ENCODE measurements around the gene CCL3.
"Not testable (repeated sequence)": the region's sequence is repeated elsewhere in the genome, so short reads cannot be mapped to it uniquely, and the experiment has no call there.

CCL3 gene

GRCh38 chr17:36106493-36106835 is 16.5 kb upstream of the CCL3 start:
- TF ChIP-seq EZH2phosphoT487 (IDR thresholded peaks at IDR 0.05; ENCODE audit: borderline replicate concordance) (no peak), CTCF (conservative IDR thresholded peaks at IDR 0.05; ENCODE audit: low read length) (no peak)
- no peaks in the 10 kb centered on the region for H3K79me2 ChIP-seq (ENCODE audit: insufficient read depth, low read length)
- no peak overlapping the region for H3K9ac ChIP-seq (ENCODE audit: low read depth, low read length, poor library complexity, severe bottlenecking)
- H4K20me1 ChIP-seq (ENCODE audit: insufficient read depth, low read length, poor library complexity, severe bottlenecking) = no peaks in the 10 kb centered on the region
- no peak overlapping the region for H3K4me3 ChIP-seq (ENCODE audit: low read length, poor library complexity, severe bottlenecking)
- H3K27me3 ChIP-seq (ENCODE audit: insufficient read depth, low read length, poor library complexity, severe bottlenecking) = no peaks in the 10 kb centered on the region
- no peak overlapping the region for H3K4me2 ChIP-seq (ENCODE audit: low read depth, low read length, poor library complexity, severe bottlenecking)
- H3K9me3 ChIP-seq (ENCODE audit: insufficient read depth, low read depth, low read length) = no peaks in the 10 kb centered on the region
- H2AFZ ChIP-seq (ENCODE audit: low read length) = no peak overlapping the region
- H3F3A ChIP-seq (ENCODE audit: low read depth) = no peaks in the 10 kb centered on the region
- H3K9me2 ChIP-seq (replicated peaks; ENCODE audit: low read depth, low read length) = no peaks in the 10 kb centered on the region
- H3K4me1 ChIP-seq (ENCODE audit: insufficient read depth, low read length, poor library complexity, severe bottlenecking) = no peaks in the 10 kb centered on the region
- no peaks in the 10 kb centered on the region for H3K36me3 ChIP-seq (ENCODE audit: insufficient read depth, low read length)

- Histone ChIP-seq H3K9ac (ENCODE audit: low read depth, low read length, poor library complexity, severe bottlenecking) (no peak overlapping the region), H4K20me1 (ENCODE audit: insufficient read depth, low read length, poor library complexity, severe bottlenecking) (no peaks in the 10 kb centered on the region), H3K4me3 (ENCODE audit: low read length, poor library complexity, severe bottlenecking) (no peak overlapping the region), H3K36me3 (ENCODE audit: insufficient read depth, low read length) (no peaks in the 10 kb centered on the region), H3K9me3 (ENCODE audit: insufficient read depth, low read depth, low read length) (no peaks in the 10 kb centered on the region), H3K4me1 (ENCODE audit: insufficient read depth, low read length, poor library complexity, severe bottlenecking) (no peaks in the 10 kb centered on the region), H2AFZ (ENCODE audit: low read length) (no peak overlapping the region), H3K79me2 (ENCODE audit: insufficient read depth, low read length) (no peaks in the 10 kb centered on the region), H3K4me2 (ENCODE audit: low read depth, low read length, poor library complexity, severe bottlenecking) (no peak overlapping the region), H3K27me3 (ENCODE audit: insufficient read depth, low read length, poor library complexity, severe bottlenecking) (no peaks in the 10 kb centered on the region), H3K9me2 (replicated peaks; ENCODE audit: low read depth, low read length) (no peaks in the 10 kb centered on the region), H3F3A (ENCODE audit: low read depth) (no peaks in the 10 kb centered on the region)
- TF ChIP-seq CTCF (conservative IDR thresholded peaks at IDR 0.05; ENCODE audit: low read length) (no peak), EZH2phosphoT487 (IDR thresholded peaks at IDR 0.05; ENCODE audit: borderline replicate concordance) (no peak)
Measured at GRCh38 chr17:36105781-36106492, 16.0 kb upstream of the CCL3 start.

GRCh38 chr17:36104701-36105181 is 14.8 kb upstream of the CCL3 start:
- no peak overlapping the region for H2AFZ ChIP-seq (ENCODE audit: low read length)
- H3K4me1 ChIP-seq (ENCODE audit: insufficient read depth, low read length, poor library complexity, severe bottlenecking) = no peaks in the 10 kb centered on the region
- H3F3A ChIP-seq (ENCODE audit: low read depth) = no peaks in the 10 kb centered on the region
- no peaks in the 10 kb centered on the region for H3K9me3 ChIP-seq (ENCODE audit: insufficient read depth, low read depth, low read length)
- H3K4me2 ChIP-seq (ENCODE audit: low read depth, low read length, poor library complexity, severe bottlenecking) = no peak overlapping the region
- no peaks in the 10 kb centered on the region for H3K36me3 ChIP-seq (ENCODE audit: insufficient read depth, low read length)
- no peaks in the 10 kb centered on the region for H3K79me2 ChIP-seq (ENCODE audit: insufficient read depth, low read length)
- no peaks in the 10 kb centered on the region for H3K27me3 ChIP-seq (ENCODE audit: insufficient read depth, low read length, poor library complexity, severe bottlenecking)
- no peak for TF ChIP-seq CTCF (conservative IDR thresholded peaks at IDR 0.05; ENCODE audit: low read length)
- no peak for TF ChIP-seq EZH2phosphoT487 (IDR thresholded peaks at IDR 0.05; ENCODE audit: borderline replicate concordance)
- H3K9me2 ChIP-seq (replicated peaks; ENCODE audit: low read depth, low read length) = no peaks in the 10 kb centered on the region
- H3K4me3 ChIP-seq (ENCODE audit: low read length, poor library complexity, severe bottlenecking) = no peak overlapping the region
- H4K20me1 ChIP-seq (ENCODE audit: insufficient read depth, low read length, poor library complexity, severe bottlenecking) = no peaks in the 10 kb centered on the region
- no peak overlapping the region for H3K9ac ChIP-seq (ENCODE audit: low read depth, low read length, poor library complexity, severe bottlenecking)

GRCh38 chr17:36104246-36104645 is 14.3 kb upstream of the CCL3 start:
- not testable (repeated sequence) for H2AFZ ChIP-seq (ENCODE audit: low read length); H3K27me3 ChIP-seq (ENCODE audit: insufficient read depth, low read length, poor library complexity, severe bottlenecking); H3K36me3 ChIP-seq (ENCODE audit: insufficient read depth, low read length); H4K20me1 ChIP-seq (ENCODE audit: insufficient read depth, low read length, poor library complexity, severe bottlenecking); H3K79me2 ChIP-seq (ENCODE audit: insufficient read depth, low read length); H3F3A ChIP-seq (ENCODE audit: low read depth); H3K9me3 ChIP-seq (ENCODE audit: insufficient read depth, low read depth, low read length); H3K9me2 ChIP-seq (replicated peaks; ENCODE audit: low read depth, low read length); H3K4me3 ChIP-seq (ENCODE audit: low read length, poor library complexity, severe bottlenecking); H3K9ac ChIP-seq (ENCODE audit: low read depth, low read length, poor library complexity, severe bottlenecking); H3K4me2 ChIP-seq (ENCODE audit: low read depth, low read length, poor library complexity, severe bottlenecking); H3K4me1 ChIP-seq (ENCODE audit: insufficient read depth, low read length, poor library complexity, severe bottlenecking)

GRCh38 chr17:36103401-36103975 is 13.5 kb upstream of the CCL3 start, which contains the start of gene CCL4:
TSS of gene CCL4 (plus strand) at chr17:36103827. CDS start at chr17:36103906, 79 bp downstream.
- not testable (repeated sequence) for H3K36me3 ChIP-seq (ENCODE audit: insufficient read depth, low read length); H3F3A ChIP-seq (ENCODE audit: low read depth); H3K9me3 ChIP-seq (ENCODE audit: insufficient read depth, low read depth, low read length); H3K9ac ChIP-seq (ENCODE audit: low read depth, low read length, poor library complexity, severe bottlenecking); H3K79me2 ChIP-seq (ENCODE audit: insufficient read depth, low read length); H4K20me1 ChIP-seq (ENCODE audit: insufficient read depth, low read length, poor library complexity, severe bottlenecking); H3K4me1 ChIP-seq (ENCODE audit: insufficient read depth, low read length, poor library complexity, severe bottlenecking); H3K27me3 ChIP-seq (ENCODE audit: insufficient read depth, low read length, poor library complexity, severe bottlenecking); H3K4me2 ChIP-seq (ENCODE audit: low read depth, low read length, poor library complexity, severe bottlenecking); H3K4me3 ChIP-seq (ENCODE audit: low read length, poor library complexity, severe bottlenecking); H3K9me2 ChIP-seq (replicated peaks; ENCODE audit: low read depth, low read length); H2AFZ ChIP-seq (ENCODE audit: low read length)

Data from Loucy (cell line).